Measurements from ENCODE around the gene PRPF8.

The PRPF8 gene

DNA sequence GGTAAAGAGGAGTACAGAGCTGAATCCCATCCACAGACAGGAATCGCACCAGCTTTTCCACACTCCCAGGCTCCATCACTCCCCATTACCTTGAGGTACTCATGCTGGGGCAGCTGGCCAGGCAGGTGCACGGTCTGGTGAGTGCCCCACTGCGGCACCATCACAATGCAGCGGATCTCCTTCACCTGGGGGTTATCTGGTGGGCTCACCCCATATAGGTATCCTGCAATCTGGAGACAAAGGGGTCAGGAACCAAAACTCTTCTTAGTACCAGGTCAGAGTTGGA is 33.2 kb downstream of the PRPF8 start:
- Histone ChIP-seq H3K9me3 (ENCODE audit: control insufficient read depth in 2 of 2, low read length in 2 of 2) (no peaks in the 10 kb centered on the region), H3K4me3 (ENCODE audit: low read length in 2 of 2) (no peak overlapping the region), H3K4me1 (ENCODE audit: control insufficient read depth, insufficient read depth, low read length) (peaks cover 36% of the 10 kb centered on the region), H3K27me3 (ENCODE audit: control insufficient read depth in 1 of 2, insufficient read depth in 2 of 2, low read length in 2 of 2) (no peaks in the 10 kb centered on the region), H3K36me3 (ENCODE audit: control insufficient read depth in 2 of 2, insufficient read depth in 2 of 2, low read length in 2 of 2) (peaks cover 52 to 53% of the 10 kb centered on the region in 2 donors), H3K9ac (ENCODE audit: low read length in 2 of 2) (no peak overlapping the region), H3K27ac (ENCODE audit: low read length) (peak overlapping the region; percentile 37)

DNA sequence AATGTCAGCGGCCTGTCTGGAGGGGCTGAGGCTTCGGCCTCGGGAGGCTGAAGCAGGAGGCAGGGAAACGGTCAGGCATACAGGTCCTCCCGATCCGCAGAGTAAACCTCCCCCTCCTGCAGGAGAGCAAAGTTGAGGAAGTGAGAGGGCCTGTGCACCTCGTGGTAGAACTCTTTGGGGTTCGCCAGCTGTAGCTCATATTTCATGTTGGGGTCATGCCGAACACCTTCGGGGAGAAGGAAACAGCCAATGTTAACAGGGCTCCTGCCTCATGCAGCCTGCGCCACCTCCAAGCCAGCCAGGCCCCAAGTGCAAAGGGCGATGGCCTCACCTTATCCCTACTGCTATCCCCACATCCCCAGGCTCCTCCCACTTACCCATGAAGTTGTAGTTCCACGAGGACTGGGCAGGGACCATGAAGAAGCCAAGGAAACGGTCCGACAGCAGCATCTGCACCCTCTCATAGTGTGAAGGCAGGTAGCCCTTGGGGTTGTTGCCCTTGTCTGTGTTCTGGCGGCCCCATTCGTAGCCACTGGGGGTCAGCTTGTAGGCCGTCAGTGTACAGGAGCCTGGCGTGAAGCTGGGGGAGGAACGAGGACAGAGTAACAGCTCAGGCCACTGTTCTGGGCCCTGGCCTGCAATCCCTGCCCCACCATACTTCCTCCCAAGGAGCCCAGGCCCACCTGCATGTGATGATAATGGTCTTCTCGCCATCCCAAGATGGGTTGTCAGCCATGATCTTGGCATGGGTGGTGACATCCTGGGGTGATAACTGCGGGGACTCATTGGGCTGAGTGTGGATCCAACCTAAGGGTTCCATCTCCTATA is 33.7 kb downstream of the PRPF8 start:
- H3K9me3 ChIP-seq (ENCODE audit: control insufficient read depth in 2 of 2, low read length in 2 of 2) = no peaks in the 10 kb centered on the region
- H3K9ac ChIP-seq (ENCODE audit: low read length in 2 of 2) = no peak overlapping the region
- peaks cover 47% of the 10 kb centered on the region in 2 donors for H3K36me3 ChIP-seq (ENCODE audit: control insufficient read depth in 2 of 2, insufficient read depth in 2 of 2, low read length in 2 of 2)
- H3K27me3 ChIP-seq (ENCODE audit: control insufficient read depth in 1 of 2, insufficient read depth in 2 of 2, low read length in 2 of 2) = no peaks in the 10 kb centered on the region
- H3K27ac ChIP-seq (ENCODE audit: low read length) = peak overlapping the region; percentile 37
- H3K4me3 ChIP-seq (ENCODE audit: low read length in 2 of 2) = no peak overlapping the region
- peaks cover 36% of the 10 kb centered on the region for H3K4me1 ChIP-seq (ENCODE audit: control insufficient read depth, insufficient read depth, low read length)

DNA sequence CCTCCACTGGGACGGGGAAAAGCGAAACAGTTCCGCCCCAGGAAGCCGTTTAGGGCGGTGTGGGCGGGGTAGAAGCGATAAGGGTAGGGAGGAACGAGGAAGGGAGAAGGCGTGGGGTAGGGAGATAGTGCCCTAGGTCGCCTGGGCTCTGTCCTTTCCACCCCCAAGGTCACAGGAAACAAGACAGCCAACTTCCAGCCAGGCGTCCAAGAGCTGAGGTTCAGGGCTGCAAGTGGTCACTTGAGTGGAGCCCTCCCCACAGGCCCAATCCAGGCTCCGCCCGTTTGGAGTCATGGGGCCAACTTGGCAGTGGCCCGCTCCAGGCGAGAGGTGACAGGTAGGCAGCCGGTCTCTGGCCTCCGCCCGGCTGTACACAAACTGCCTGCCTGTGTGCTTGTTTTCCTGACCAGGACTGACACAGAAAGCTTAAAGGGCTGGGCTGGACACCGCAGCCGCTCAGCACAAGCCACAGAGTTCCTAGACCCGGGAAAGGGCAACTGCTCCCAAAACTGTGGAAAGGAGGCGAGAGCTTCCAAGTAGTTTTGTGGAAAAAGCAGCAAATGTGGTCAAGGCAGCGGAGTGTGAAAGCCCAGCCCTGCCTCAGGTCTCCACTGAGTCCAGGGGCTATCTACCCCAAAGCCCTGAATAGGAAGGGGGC is 34.7 kb downstream of the PRPF8 start, which contains the start of gene RILP:
TSS of gene RILP (minus strand) at position 23 of the 658 bp plus-strand sequence. CDS start 62 bp downstream, outside the sequence.
- H3K9me3 ChIP-seq (ENCODE audit: control insufficient read depth in 2 of 2, low read length in 2 of 2) = no peaks in the 10 kb centered on the region
- peaks cover 36% of the 10 kb centered on the region for H3K4me1 ChIP-seq (ENCODE audit: control insufficient read depth, insufficient read depth, low read length)
- no peaks in the 10 kb centered on the region for H3K27me3 ChIP-seq (ENCODE audit: control insufficient read depth in 1 of 2, insufficient read depth in 2 of 2, low read length in 2 of 2)
- H3K9ac ChIP-seq (ENCODE audit: low read length in 2 of 2) = peak within 1 kb of the TSS; percentile 67 to 74
- peak within 1 kb of the TSS; percentile 93 for H3K27ac ChIP-seq (ENCODE audit: low read length)
- peak within 1 kb of the TSS; percentile 64 to 79 for H3K4me3 ChIP-seq (ENCODE audit: low read length in 2 of 2)
- peaks cover 42% of the 10 kb centered on the region in 2 donors for H3K36me3 ChIP-seq (ENCODE audit: control insufficient read depth in 2 of 2, insufficient read depth in 2 of 2, low read length in 2 of 2)

DNA sequence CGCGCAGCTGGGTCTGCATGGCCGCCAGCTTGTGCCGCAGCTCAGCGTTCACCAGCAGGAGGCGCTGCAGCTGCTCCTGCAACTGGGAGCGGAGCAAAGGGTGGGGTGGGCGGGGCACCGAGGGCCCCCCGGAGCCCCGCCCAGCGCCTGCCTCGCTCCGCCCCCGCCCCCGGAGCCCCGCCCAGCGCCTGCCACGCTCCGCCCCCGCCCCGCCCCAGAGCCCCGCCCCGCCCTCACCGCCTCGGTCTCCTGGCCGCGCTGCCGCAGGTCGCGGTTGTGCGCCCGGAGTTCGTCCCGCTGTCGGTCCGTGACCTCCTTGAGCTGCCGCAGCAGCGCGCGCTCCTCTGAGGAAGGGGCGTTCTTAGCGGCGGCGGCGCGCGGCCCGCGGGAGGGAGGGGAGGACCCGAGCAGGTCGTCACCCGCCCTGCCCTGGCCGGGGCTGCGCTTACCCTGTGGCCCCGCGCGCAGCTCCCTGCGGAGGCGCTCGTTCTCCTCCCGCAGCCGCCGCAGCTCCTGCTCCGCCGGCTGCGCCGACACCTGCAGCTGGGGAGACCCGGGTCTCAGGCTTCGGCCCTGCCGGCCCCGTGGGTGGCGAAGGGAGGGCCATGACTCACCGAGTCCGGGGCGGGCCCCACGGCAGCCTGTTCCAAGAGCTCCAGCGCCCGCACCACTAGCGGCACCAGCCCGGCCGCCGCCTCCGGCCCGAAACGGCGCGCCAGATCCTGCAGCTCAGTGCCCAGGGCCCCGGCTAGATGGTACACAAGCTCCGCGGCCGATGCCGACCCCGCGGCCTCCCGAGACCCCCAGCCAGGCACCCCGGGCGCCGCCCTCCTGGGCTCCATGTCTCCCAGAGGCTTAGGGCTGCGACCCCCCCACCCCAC is 35.5 kb downstream of the PRPF8 start:
- H3K9ac ChIP-seq (ENCODE audit: low read length in 2 of 2) = peak overlapping the region; percentile 67 to 69
- H3K4me1 ChIP-seq (ENCODE audit: control insufficient read depth, insufficient read depth, low read length) = peaks cover 36% of the 10 kb centered on the region
- H3K27ac ChIP-seq (ENCODE audit: low read length) = peak overlapping the region; percentile 93
- H3K9me3 ChIP-seq (ENCODE audit: control insufficient read depth in 2 of 2, low read length in 2 of 2) = no peaks in the 10 kb centered on the region
- H3K36me3 ChIP-seq (ENCODE audit: control insufficient read depth in 2 of 2, insufficient read depth in 2 of 2, low read length in 2 of 2) = peaks cover 34 to 36% of the 10 kb centered on the region in 2 donors
- H3K4me3 ChIP-seq (ENCODE audit: low read length in 2 of 2) = peak overlapping the region; percentile 64 to 79
- no peaks in the 10 kb centered on the region for H3K27me3 ChIP-seq (ENCODE audit: control insufficient read depth in 1 of 2, insufficient read depth in 2 of 2, low read length in 2 of 2)

DNA sequence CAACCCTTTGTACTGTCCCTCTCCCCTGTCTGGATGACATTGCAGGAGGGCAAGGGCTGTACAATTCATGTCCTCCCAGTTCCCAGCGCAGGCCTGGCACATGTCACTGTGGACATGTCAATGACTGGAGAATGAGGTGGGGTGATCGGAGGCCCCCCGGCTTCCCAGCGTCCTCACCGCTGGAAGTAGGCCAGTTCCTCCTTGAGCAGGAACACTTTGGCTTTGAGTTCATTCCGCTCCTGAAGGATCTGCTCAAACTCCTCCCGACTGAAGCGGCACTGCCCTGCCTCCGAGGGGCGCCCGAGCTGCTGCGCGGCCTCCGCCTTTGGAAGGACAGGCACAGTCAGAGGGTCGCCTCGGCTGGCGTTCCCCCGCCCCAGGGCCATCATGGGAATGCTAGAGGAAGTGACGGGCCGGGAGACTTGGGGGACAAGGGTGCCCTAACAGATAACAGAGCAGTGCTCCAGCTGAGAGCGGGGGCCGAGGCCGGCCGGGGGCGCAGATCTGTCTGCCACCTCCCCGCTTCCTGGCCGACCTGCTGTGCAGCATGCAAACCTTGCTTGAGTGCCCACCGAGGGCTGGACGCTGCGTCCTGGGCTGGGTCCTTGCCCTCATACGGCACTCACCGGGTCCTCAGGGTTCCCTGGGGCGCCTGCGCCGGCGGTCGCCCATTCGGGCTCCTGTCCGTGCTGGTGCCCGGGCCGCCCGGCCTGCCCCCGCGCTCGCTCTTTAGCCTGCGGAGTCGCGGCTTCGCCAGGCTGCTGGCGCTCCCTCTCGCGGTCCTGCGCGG is 36.3 kb downstream of the PRPF8 start:
- Histone ChIP-seq H3K27ac (ENCODE audit: low read length) (peak overlapping the region; percentile 93), H3K4me1 (ENCODE audit: control insufficient read depth, insufficient read depth, low read length) (peaks cover 44% of the 10 kb centered on the region), H3K27me3 (ENCODE audit: control insufficient read depth in 1 of 2, insufficient read depth in 2 of 2, low read length in 2 of 2) (no peaks in the 10 kb centered on the region), H3K36me3 (ENCODE audit: control insufficient read depth in 2 of 2, insufficient read depth in 2 of 2, low read length in 2 of 2) (peaks cover 26 to 28% of the 10 kb centered on the region in 2 donors), H3K4me3 (ENCODE audit: low read length in 2 of 2) (peak overlapping the region; percentile 64 to 78), H3K9me3 (ENCODE audit: control insufficient read depth in 2 of 2, low read length in 2 of 2) (no peaks in the 10 kb centered on the region), H3K9ac (ENCODE audit: low read length in 2 of 2) (peak overlapping the region; percentile 44 to 55)

DNA sequence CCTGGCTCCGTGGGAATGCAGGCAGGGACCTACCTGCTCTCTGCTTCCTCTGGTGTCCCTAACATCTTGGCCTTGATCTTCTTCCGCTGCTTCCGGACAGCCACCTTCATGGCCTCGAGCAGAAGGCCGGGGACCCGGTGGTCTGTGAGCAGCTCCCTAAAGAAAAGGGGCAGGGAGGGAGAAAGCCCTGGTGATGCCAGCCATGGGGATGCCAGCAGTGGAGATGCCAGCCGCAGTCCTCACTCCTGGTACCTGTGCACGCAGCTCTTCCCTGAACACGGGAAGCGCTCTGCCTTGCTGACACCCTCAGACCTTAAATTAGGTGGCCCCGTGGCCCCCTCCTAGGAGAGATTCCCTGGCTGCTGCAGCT is 36.9 kb downstream of the PRPF8 start:
- peak overlapping the region; percentile 64 to 78 for H3K4me3 ChIP-seq (ENCODE audit: low read length in 2 of 2)
- peaks cover 20 to 22% of the 10 kb centered on the region in 2 donors for H3K36me3 ChIP-seq (ENCODE audit: control insufficient read depth in 2 of 2, insufficient read depth in 2 of 2, low read length in 2 of 2)
- H3K9me3 ChIP-seq (ENCODE audit: control insufficient read depth in 2 of 2, low read length in 2 of 2) = no peaks in the 10 kb centered on the region
- H3K27me3 ChIP-seq (ENCODE audit: control insufficient read depth in 1 of 2, insufficient read depth in 2 of 2, low read length in 2 of 2) = no peaks in the 10 kb centered on the region
- H3K9ac ChIP-seq (ENCODE audit: low read length in 2 of 2) = peak overlapping the region in 1 of 2 donors; percentile 36
- peaks cover 45% of the 10 kb centered on the region for H3K4me1 ChIP-seq (ENCODE audit: control insufficient read depth, insufficient read depth, low read length)
- peak overlapping the region; percentile 93 for H3K27ac ChIP-seq (ENCODE audit: low read length)

DNA sequence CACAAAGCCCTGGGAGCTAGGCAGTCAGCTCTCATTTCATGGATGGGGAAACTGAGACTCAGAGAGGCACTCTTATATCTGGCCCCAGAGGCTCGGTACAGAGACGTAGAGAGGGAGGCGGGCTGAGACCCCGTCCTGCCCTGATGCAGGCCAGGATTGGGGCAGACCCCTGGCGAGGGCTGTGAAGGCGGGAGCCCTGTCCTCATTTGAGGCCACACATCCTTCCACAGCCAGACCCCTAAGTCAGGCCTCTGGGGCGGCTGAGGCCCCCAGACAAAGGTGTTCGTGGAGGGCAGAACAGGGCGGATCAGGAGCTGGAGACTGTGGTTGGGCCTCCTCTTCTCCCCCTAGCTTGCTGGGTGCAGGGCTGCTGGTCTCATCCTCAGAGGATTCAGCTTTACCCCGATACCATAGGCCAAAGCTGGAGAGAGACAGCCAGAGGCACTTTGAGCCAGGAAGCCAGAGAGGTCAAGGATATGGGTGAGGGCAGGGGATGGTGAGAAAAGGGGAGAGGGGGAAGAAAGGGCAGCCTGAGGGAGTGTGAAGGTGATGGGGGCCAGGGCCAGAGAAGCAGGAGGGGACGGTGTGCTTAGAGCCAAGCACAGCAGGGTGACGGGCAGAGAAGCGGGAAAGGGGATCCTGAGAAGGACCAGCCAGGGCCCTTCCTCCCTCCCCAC is 38.3 kb downstream of the PRPF8 start:
- Histone ChIP-seq H3K4me1 (ENCODE audit: control insufficient read depth, insufficient read depth, low read length) (peaks cover 45% of the 10 kb centered on the region), H3K27ac (ENCODE audit: low read length) (peak overlapping the region; percentile 18), H3K9ac (ENCODE audit: low read length in 2 of 2) (no peak overlapping the region), H3K36me3 (ENCODE audit: control insufficient read depth in 2 of 2, insufficient read depth in 2 of 2, low read length in 2 of 2) (peaks cover 6 to 10% of the 10 kb centered on the region in 2 donors), H3K4me3 (ENCODE audit: low read length in 2 of 2) (peak overlapping the region in 1 of 2 donors; percentile 22), H3K27me3 (ENCODE audit: control insufficient read depth in 1 of 2, insufficient read depth in 2 of 2, low read length in 2 of 2) (no peaks in the 10 kb centered on the region), H3K9me3 (ENCODE audit: control insufficient read depth in 2 of 2, low read length in 2 of 2) (no peaks in the 10 kb centered on the region)

DNA sequence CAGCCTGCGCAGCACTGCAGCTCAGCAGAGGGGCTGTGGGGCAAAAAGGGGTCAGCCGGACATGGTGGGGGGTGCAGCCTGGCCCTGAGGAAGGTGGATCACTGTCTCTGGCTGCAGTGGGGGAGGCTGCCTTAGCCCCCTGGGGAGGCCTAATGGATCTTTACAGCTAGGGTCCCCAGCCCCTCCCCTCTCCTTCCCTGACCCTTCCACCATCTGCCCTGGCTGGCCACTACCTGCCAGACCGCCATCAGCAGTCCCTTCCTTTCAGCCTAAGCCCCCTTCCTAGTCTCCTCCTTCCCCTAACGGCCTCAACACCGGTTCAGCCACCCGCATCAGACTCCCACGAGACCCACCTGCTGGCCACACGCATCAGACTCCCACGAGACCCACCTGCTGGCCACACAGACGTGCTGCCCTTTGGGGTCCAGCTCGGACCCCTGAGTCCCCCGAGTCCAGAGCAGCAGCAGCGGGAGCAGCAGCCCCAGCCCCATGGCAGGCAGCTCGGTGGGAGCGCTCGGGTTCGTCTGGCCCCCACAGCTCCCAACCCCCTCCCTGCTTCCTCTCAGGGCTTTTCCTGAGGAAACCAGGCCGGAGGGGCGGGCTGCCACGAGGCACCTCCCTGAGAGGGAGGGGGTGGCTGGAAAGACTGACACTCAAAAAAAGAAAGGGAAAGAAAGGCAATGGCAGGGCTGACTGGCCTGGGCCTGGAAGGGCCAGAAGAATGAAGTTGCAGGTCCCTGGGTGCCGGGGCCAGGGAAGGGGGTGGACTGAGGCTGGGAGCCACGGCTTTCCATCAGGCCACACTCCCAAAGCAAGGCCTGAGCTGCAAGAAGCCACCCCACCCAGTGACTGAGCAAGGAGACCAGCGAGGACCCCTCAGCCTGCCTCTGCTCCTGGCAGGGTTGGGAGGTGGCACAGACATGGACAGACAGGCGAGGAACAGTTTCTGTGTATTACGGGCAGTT is 39.2 kb downstream of the PRPF8 start, which contains the start of gene SCARF1:
TSS of gene SCARF1 (minus strand) at position 526 of the 965 bp plus-strand sequence. CDS start at position 491, 35 bp downstream.
- Histone ChIP-seq H3K4me3 (ENCODE audit: low read length in 2 of 2) (peak within 1 kb of the TSS in 1 of 2 donors; percentile 70), H3K27ac (ENCODE audit: low read length) (peak within 1 kb of the TSS; percentile 18)

More for the DNA sequence above, 39.2 kb downstream of the PRPF8 start, which contains the start of gene SCARF1:
- Histone ChIP-seq H3K9me3 (ENCODE audit: control insufficient read depth in 2 of 2, low read length in 2 of 2) (no peaks in the 10 kb centered on the region), H3K27me3 (ENCODE audit: control insufficient read depth in 1 of 2, insufficient read depth in 2 of 2, low read length in 2 of 2) (no peaks in the 10 kb centered on the region), H3K36me3 (ENCODE audit: control insufficient read depth in 2 of 2, insufficient read depth in 2 of 2, low read length in 2 of 2) (peaks cover 0 to 2% of the 10 kb centered on the region in 2 donors), H3K9ac (ENCODE audit: low read length in 2 of 2) (no peak within 1 kb of the TSS), H3K4me1 (ENCODE audit: control insufficient read depth, insufficient read depth, low read length) (peaks cover 39% of the 10 kb centered on the region)

Data from stomach smooth muscle (tissue), 2 donors.